ENCODE results near the gene TNFAIP1.
"Not testable (repeated sequence)": the region's sequence is repeated elsewhere in the genome, so short reads cannot be mapped to it uniquely, and the experiment has no call there.

Gene TNFAIP1, protein sequence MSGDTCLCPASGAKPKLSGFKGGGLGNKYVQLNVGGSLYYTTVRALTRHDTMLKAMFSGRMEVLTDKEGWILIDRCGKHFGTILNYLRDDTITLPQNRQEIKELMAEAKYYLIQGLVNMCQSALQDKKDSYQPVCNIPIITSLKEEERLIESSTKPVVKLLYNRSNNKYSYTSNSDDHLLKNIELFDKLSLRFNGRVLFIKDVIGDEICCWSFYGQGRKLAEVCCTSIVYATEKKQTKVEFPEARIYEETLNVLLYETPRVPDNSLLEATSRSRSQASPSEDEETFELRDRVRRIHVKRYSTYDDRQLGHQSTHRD

DNA sequence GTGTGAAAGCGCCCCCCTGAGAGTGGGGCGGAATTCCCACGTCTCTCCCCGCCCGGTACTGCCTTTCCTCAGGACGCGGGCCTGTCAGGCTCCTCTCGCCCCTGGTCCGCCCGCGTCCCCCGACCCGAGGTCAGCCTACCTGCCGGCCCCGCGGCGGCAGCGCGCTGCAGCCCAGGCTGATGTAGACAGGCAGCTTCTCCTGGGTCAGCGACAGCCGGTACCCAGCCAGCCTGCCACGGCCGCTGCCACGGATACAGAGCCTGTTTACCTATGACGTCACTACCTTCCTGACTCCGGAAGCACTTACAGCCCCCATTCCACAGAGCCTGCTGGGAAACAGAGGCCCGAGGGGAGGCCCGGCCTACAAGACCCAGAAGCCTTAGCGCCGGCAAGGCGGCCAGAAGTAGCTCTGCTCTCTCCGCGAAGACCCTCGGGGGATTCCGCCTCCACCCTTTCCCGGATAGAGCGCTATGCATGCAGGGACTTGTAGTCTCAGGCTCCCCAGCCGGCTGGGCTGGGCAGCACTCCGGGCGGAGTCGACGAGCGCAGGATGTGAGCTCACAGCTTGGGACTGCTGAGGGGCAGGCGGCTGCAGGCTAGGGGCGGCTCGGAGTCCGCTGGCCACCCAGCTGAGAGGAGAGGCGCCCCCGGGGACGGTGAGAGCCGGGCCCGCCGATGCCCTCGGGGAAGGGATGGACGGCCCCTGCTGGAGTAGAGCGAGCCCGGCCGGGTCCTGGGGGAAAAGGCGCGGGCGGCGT, at the start of gene TNFAIP1, which contains the start of gene IFT20:
Gene TNFAIP1 (plus strand): TSS at position 561 of the 758 bp plus-strand sequence. CDS start 3,761 bp downstream, outside the sequence.
Gene IFT20 (minus strand): TSS at position 272 of the 758 bp plus-strand sequence. CDS start 3,487 bp downstream, outside the sequence.
- in situ Hi-C loops (cut with HindIII; ENCODE audit: low sequenced_read_pairs), result no loop called here
- H3K4me3 ChIP-seq (ENCODE audit: low read depth, low read length), result peak within 1 kb of the TSS; percentile 81
- TF ChIP-seq, protein P1, sequence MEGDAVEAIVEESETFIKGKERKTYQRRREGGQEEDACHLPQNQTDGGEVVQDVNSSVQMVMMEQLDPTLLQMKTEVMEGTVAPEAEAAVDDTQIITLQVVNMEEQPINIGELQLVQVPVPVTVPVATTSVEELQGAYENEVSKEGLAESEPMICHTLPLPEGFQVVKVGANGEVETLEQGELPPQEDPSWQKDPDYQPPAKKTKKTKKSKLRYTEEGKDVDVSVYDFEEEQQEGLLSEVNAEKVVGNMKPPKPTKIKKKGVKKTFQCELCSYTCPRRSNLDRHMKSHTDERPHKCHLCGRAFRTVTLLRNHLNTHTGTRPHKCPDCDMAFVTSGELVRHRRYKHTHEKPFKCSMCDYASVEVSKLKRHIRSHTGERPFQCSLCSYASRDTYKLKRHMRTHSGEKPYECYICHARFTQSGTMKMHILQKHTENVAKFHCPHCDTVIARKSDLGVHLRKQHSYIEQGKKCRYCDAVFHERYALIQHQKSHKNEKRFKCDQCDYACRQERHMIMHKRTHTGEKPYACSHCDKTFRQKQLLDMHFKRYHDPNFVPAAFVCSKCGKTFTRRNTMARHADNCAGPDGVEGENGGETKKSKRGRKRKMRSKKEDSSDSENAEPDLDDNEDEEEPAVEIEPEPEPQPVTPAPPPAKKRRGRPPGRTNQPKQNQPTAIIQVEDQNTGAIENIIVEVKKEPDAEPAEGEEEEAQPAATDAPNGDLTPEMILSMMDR (IDR thresholded peaks at IDR 0.05; ENCODE audit: low read depth, low read length, missing control alignments), result no peak
- peak; percentile 100 for DNase-seq (ENCODE audit: low read depth)

DNA sequence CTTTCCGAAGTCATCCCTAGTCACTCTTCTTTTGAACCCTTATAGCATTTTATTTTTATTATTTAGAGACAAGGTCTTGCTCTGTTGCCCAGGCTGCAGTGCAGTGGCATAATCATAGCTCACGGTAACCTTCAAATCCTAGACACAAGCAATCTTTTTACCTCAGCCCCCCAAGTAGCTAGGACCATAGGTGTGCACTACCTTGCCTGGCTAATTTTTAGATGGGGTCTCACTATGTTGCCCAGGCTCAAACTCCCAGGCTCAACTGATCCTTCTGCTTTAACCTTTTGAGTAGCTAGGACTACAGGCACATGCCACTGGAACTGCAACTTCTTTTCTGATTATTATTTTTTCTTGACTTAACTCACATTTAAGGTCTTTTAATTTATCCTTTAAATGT, 49.6 kb upstream of the TNFAIP1 start:
- TF ChIP-seq, protein P1 (IDR thresholded peaks at IDR 0.05; ENCODE audit: low read depth, low read length, missing control alignments), result no peak
- in situ Hi-C loops (cut with HindIII; ENCODE audit: low sequenced_read_pairs), result no loop called here
- no peak for DNase-seq (ENCODE audit: low read depth)
- no peak overlapping the region for H3K4me3 ChIP-seq (ENCODE audit: low read depth, low read length)

DNA sequence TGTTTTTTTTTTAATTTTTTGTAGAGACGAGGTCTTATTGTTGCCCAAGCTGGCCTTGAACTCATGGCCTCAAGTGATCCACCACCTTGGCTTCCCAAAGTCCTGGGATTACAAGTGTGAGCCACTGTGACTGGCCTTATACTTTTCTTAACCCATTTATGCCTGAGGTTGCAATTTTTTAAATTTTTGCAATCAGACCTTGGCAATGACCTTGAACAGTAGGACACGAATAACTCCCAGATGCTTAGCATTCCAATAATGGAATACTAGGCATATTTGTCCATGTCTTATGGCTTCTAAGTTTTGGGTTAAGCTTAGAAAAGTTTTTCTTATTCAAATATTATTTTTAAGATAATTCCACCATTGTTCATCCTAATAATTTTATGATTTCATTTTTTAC, 44.9 kb upstream of the TNFAIP1 start:
- no peak for DNase-seq (ENCODE audit: low read depth)
- in situ Hi-C loops (cut with HindIII; ENCODE audit: low sequenced_read_pairs), result no loop called here
- H3K4me3 ChIP-seq (ENCODE audit: low read depth, low read length), result no peak overlapping the region

DNA sequence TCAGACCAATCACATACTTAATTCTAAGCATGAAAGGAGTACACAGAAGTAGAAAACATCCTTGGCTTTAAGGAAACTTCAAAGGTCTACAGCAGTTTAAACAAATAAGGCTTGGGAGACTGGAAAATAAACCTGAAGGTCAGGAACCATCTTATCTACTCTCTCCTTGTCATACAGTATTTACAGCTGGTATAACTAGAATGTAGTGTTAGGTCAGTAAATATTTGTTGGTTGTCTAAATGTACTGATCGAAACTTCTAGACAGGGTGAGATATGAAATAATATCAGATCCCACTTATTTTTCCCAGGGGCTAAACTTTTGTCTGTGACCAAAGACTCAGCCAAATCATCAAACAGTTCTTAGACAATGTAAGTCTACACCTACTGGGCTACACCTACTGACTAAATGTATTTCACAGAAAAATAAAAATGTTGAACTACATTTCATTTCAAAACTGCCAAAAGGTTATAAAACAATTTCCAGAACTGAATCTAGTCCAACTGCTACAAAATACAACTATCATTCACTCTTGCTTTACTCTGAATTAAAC, 43.7 kb upstream of the TNFAIP1 start:
- no peak overlapping the region for H3K4me3 ChIP-seq (ENCODE audit: low read depth, low read length)
- no peak for DNase-seq (ENCODE audit: low read depth)
- in situ Hi-C loops (cut with HindIII; ENCODE audit: low sequenced_read_pairs), result no loop called here
- TF ChIP-seq, protein P1 (IDR thresholded peaks at IDR 0.05; ENCODE audit: low read depth, low read length, missing control alignments), result no peak

More for the DNA sequence above, 44.9 kb upstream of the TNFAIP1 start:
- TF ChIP-seq, protein P1 (IDR thresholded peaks at IDR 0.05; ENCODE audit: low read depth, low read length, missing control alignments), result no peak

DNA sequence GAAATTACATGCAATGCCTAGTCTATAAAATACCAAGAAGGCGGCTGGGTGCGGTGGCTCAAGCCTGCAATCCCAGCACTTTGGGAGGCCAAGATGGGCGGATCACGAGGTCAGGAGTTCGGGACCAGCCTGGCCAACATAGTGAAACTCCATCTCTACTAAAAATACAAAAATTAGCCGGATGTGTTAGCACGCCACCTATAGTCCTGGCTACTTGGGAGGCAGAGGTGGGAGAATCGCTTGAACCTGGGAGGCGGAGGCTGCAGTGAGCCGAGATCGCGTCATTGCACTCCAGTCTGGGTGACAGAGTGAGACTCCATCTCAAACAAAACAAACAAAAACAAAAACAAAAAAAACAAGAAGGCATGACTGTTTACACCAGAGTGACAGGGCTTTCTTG, 42.7 kb upstream of the TNFAIP1 start:
- H3K4me3 ChIP-seq (ENCODE audit: low read depth, low read length); DNase-seq (ENCODE audit: low read depth); in situ Hi-C loops (cut with HindIII; ENCODE audit: low sequenced_read_pairs): not testable (repeated sequence)

DNA sequence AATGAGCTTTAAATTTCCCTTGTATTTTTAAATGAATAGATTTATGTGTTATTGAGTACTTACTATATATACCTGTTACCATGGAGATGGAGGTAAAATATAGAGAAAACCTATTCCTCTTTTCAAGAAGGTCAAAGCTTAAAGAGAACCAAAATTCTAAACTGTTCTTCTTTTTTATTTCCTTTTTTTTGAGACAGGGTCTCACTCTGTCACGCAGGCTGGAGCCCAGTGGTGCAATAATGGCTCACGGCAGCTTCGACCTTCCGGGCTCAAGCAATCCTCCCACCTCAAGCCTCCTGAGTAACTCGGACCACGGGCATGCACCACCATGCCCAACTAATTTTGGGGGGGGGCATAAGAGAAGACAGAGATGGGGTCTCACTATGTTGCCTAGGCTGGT, 41.6 kb upstream of the TNFAIP1 start:
- H3K4me3 ChIP-seq (ENCODE audit: low read depth, low read length), result no peak overlapping the region
- in situ Hi-C loops (cut with HindIII; ENCODE audit: low sequenced_read_pairs), result no loop called here
- TF ChIP-seq, protein P1 (IDR thresholded peaks at IDR 0.05; ENCODE audit: low read depth, low read length, missing control alignments), result no peak

More for the DNA sequence above, 41.6 kb upstream of the TNFAIP1 start:
- DNase-seq (ENCODE audit: low read depth), result no peak

Data from astrocyte of the cerebellum (primary cell).